ENCODE measurements around the gene ATG9A. TPM values are rescaled to one million over a fixed set of nuclear protein-coding genes. Genes with fewer than 3 reads are reported as not detected.

The ATG9A gene
- total and polyA plus RNA-seq, 9 of the 15 experiments (the other 6 are each of a cell fraction or from before 2014, with no cell fraction given) = 0.25 to 65.6 (median 23.4) TPM

GRCh38 chr2:219244789-219245147 lies 15.3 kb upstream of the ATG9A start:
- intact Hi-C loops (cut with micrococcal nuclease) = loop anchor here (2.0 kb wide), 1 partner anchor 16 kb away; the partner anchor contains the start of genes ANKZF1 and ATG9A
- H2AFZ ChIP-seq (ENCODE audit: low read depth, low read length) = peak overlapping the region; percentile 86

GRCh38 chr2:219243291-219243761 lies 13.9 kb upstream of the ATG9A start:
- in situ Hi-C loops (cut with MboI) = no loop called here
- Histone ChIP-seq H2AFZ (ENCODE audit: low read depth, low read length) (no peak overlapping the region), H3K4me3 (no peak overlapping the region), H3K79me2 (ENCODE audit: control insufficient read depth, insufficient read depth, low read length) (peaks cover 17% of the 10 kb centered on the region), H3K9me3 (replicated peaks; ENCODE audit: control insufficient read depth, insufficient read depth, low read depth, low read length) (no peaks in the 10 kb centered on the region), H3K4me1 (replicated peaks in 1 of 2; ENCODE audit: control insufficient read depth in 2 of 2, insufficient read depth in 2 of 2, low read length in 2 of 2) (peaks cover 14 to 23% of the 10 kb centered on the region in 2 experiments; a peak in 4 of 5 replicates), H3K36me3 (ENCODE audit: control insufficient read depth, insufficient read depth, low read length) (peaks cover 19% of the 10 kb centered on the region), H3K27ac (ENCODE audit: extremely low read depth, low read depth, low read length) (no peak overlapping the region), H4K20me1 (replicated peaks; ENCODE audit: control insufficient read depth, insufficient read depth, low read length) (no peaks in the 10 kb centered on the region), H3K9me1 (ENCODE audit: control insufficient read depth, insufficient read depth, low read length) (no peaks in the 10 kb centered on the region), H3K9ac (ENCODE audit: insufficient read depth in 1 of 2, low read depth in 2 of 2, low read length in 2 of 2) (0 out of 4 replicates have a peak overlapping the region, but pooled peaks of 1 of the 2 experiments have one; percentile 14), H3K4me2 (ENCODE audit: insufficient read depth, low read length) (no peak overlapping the region), H3K27me3 (ENCODE audit: control insufficient read depth in 2 of 2, insufficient read depth in 2 of 2, low read length in 2 of 2) (no peaks in the 10 kb centered on the region)
- DNase-seq (ENCODE audit: extremely low read depth in 1 of 4, low spot score in 3 of 4) (no peak), ATAC-seq (no peak), FAIRE-seq (no peak)
- ChIA-PET POLR2A (no interaction called here), CTCF (ENCODE audit: low intra/inter-chr PET ratio) (no interaction called here)
- TF ChIP-seq MEIS2 (IDR thresholded peaks at IDR 0.05; ENCODE audit: partially characterized antibody) (no peak), ZNF121 (CRISPR knock-in tag; conservative IDR thresholded peaks at IDR 0.05) (no peak), ZNF274 (IDR thresholded peaks at IDR 0.05; ENCODE audit: borderline replicate concordance, low read depth, low read length) (no peak), ZNF444 (CRISPR knock-in tag; IDR thresholded peaks at IDR 0.05) (no peak), JUNB (CRISPR knock-in tag; conservative IDR thresholded peaks at IDR 0.05) (no peak), NRF1 (conservative IDR thresholded peaks at IDR 0.05 in 1 of 2, IDR thresholded peaks at IDR 0.05 in 1 of 2) (no peak)
- no TSS peak for BruUV-seq (replicated peaks)
- WGBS (ENCODE audit: insufficient coverage, low coverage, missing lambda C conversion rate) = 75% methylated on average over 14 of the region's 28 CpGs
- intact Hi-C loops (cut with micrococcal nuclease) = no loop called here

More at GRCh38 chr2:219244789-219245147, 15.3 kb upstream of the ATG9A start:
- in situ Hi-C loops (cut with MboI) = no loop called here
- no peaks in the 10 kb centered on the region for H3K27me3 ChIP-seq (ENCODE audit: control insufficient read depth in 2 of 2, insufficient read depth in 2 of 2, low read length in 2 of 2)
- ATAC-seq (no peak), DNase-seq (ENCODE audit: extremely low read depth in 1 of 4, low spot score in 3 of 4) (no peak), FAIRE-seq (no peak)
- H3K9me3 ChIP-seq (replicated peaks; ENCODE audit: control insufficient read depth, insufficient read depth, low read depth, low read length) = no peaks in the 10 kb centered on the region
- H3K36me3 ChIP-seq (ENCODE audit: control insufficient read depth, insufficient read depth, low read length) = peaks cover 33% of the 10 kb centered on the region
- WGBS (ENCODE audit: insufficient coverage, low coverage, missing lambda C conversion rate) = 24% methylated on average over 6 of the region's 6 CpGs
- peaks cover 19 to 30% of the 10 kb centered on the region in 2 experiments; a peak in 4 of 5 replicates for H3K4me1 ChIP-seq (replicated peaks in 1 of 2; ENCODE audit: control insufficient read depth in 2 of 2, insufficient read depth in 2 of 2, low read length in 2 of 2)
- ChIA-PET CTCF (ENCODE audit: low intra/inter-chr PET ratio) (no interaction called here), POLR2A (interaction anchor here (0.6 to 2.2 kb wide), 13 partner anchors 8 to 640 kb away, joined by 3 to 12 read pairs (median 4); partner anchors contain the start of genes ANKZF1, ATG9A, DNAJB2 and TUBA4A)
- peaks cover 17% of the 10 kb centered on the region for H3K79me2 ChIP-seq (ENCODE audit: control insufficient read depth, insufficient read depth, low read length)
- TF ChIP-seq ZNF274 (IDR thresholded peaks at IDR 0.05; ENCODE audit: borderline replicate concordance, low read depth, low read length) = no peak
- no peak for TF ChIP-seq ZNF143 (CRISPR knock-in tag; IDR thresholded peaks at IDR 0.05)
- peak; percentile 73; the same call in 1 of the 2 replicates for TF ChIP-seq SMARCA5 (IDR thresholded peaks at IDR 0.05)
- TF ChIP-seq ZNF436 (CRISPR knock-in tag; IDR thresholded peaks at IDR 0.05) = no peak
- peak; percentile 70 for TF ChIP-seq ZFP36 (IDR thresholded peaks at IDR 0.05; ENCODE audit: low read depth, low read length, partially characterized antibody)
- no peak for TF ChIP-seq ZFP1 (CRISPR knock-in tag; IDR thresholded peaks at IDR 0.05)
- no peak for TF ChIP-seq MYNN (IDR thresholded peaks at IDR 0.05)
- TF ChIP-seq MYNN (CRISPR knock-in tag; IDR thresholded peaks at IDR 0.05) = no peak
- peak; percentile 72 for TF ChIP-seq RBM25 (IDR thresholded peaks at IDR 0.05; ENCODE audit: low read depth, low read length, severe bottlenecking)
- peak; percentile 66; the same call in 1 of the 2 replicates for TF ChIP-seq BCOR (IDR thresholded peaks at IDR 0.05)
- TF ChIP-seq KDM1A (IDR thresholded peaks at IDR 0.05) = peak; percentile 29 to 51; a peak in 2 of 4 replicates
- no peak for TF ChIP-seq ZNF140 (CRISPR knock-in tag; IDR thresholded peaks at IDR 0.05)
- H3K9me1 ChIP-seq (ENCODE audit: control insufficient read depth, insufficient read depth, low read length) = no peaks in the 10 kb centered on the region
- 0 out of 2 replicates have a peak, but pooled peaks cover 2% of the 10 kb centered on the region for H4K20me1 ChIP-seq (replicated peaks; ENCODE audit: control insufficient read depth, insufficient read depth, low read length)
- H3K4me2 ChIP-seq (ENCODE audit: insufficient read depth, low read length) = peak overlapping the region; percentile 92
- H3K4me3 ChIP-seq = peak overlapping the region; percentile 93
- BruUV-seq (replicated peaks) = TSS peak; percentile 81
- H3K27ac ChIP-seq (ENCODE audit: extremely low read depth, low read depth, low read length) = peak overlapping the region; percentile 95
- H3K9ac ChIP-seq (ENCODE audit: insufficient read depth in 1 of 2, low read depth in 2 of 2, low read length in 2 of 2) = peak overlapping the region; percentile 94 to 99
